Suprapubic skin (tissue), 3 donors: Measurements from ENCODE around the gene NHLRC4.

ENCODE experiments used
- CTCF ChIP-seq, 2 donors: fragments of 200-600 bp in 1 of 2; fragments of 450-650 bp in 1 of 2; sonication (generic) in 1 of 2; IDR thresholded peaks; one replicate each; pipeline ENCODE4 v1.5.1; 2016 to 2019; ENCODE audit warnings: antibody characterized with exemption in 2 of 2, mild to moderate bottlenecking in 1 of 2, moderate library complexity in 1 of 2
- POLR2AphosphoS5 ChIP-seq, 3 donors: sonication (generic); formaldehyde crosslinking; IDR thresholded peaks; one replicate each; pipeline ENCODE4 v1.6.1; 2017; ENCODE audit warnings: antibody characterized with exemption in 3 of 3

GRCh38 chr16:521381-522210 is 45.2 kb upstream of the NHLRC4 start:
- TF ChIP-seq CTCF (IDR thresholded peaks at IDR 0.05) (peak in 1 of 2 donors; percentile 40), POLR2AphosphoS5 (IDR thresholded peaks at IDR 0.05) (no peak)
